ENCODE data around the gene SV2C.
"Not testable (repeated sequence)": the region's sequence is repeated elsewhere in the genome, so short reads cannot be mapped to it uniquely, and the experiment has no call there.

The SV2C gene

DNA sequence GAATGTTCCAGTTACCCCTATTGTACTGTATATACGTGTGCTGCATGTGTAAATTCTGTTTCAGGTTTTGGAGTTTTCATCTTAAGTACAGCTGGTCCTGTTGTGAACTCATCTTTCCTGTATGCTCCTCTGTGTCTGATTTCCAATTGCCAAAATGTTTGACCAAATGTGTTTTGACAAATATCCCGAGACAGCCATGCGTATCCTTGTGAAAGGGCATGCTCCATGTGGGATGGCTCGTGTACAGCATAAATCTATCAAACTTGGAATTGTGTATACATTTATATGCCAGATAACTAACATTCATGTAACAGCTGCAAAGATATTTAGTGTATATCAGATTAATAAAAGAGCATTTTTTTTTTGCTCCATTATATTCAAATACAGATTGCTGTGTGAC lies 250.4 kb downstream of the SV2C start:
- TF ChIP-seq ZFX (IDR thresholded peaks at IDR 0.05) (no peak), CTCF (conservative IDR thresholded peaks at IDR 0.05) (no peak)
- no peak overlapping the region for H3K27ac ChIP-seq

GRCh38 chr5:76334574-76334973 lies 251.4 kb downstream of the SV2C start:
- H3K27ac ChIP-seq = no peak overlapping the region
- TF ChIP-seq CTCF (conservative IDR thresholded peaks at IDR 0.05) (no peak), ZFX (IDR thresholded peaks at IDR 0.05) (no peak)

GRCh38 chr5:76335451-76335850 lies 252.3 kb downstream of the SV2C start:
- not testable (repeated sequence) for H3K27ac ChIP-seq

- not testable (repeated sequence) for H3K27ac ChIP-seq
Measured at GRCh38 chr5:76336253-76336809, 253.1 kb downstream of the SV2C start.

DNA sequence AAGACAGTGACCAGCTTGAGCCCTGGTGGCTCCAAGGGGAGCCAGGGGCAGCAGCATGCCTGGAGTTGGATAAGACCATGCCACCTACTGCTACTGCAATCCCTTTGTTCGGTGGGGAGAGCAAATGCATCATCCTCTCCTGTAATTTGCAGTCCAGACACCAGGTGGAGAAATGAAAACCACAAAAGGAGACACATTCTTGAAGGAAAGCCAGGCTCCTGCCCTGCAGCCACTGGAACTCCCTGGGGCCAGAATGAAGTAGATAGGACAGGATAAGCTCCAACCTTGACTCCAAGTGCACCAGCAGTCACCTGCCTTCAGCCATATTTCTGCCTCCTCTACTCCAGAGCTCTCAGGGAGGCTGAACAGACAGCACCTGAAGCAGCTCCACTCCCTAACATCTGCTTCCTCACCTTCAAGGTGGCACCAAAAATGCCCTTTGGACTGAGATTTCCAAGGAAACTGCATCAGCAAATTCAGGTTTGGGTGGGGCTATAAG lies 254.8 kb downstream of the SV2C start:
- H3K27ac ChIP-seq = peak overlapping the region; percentile 35
- TF ChIP-seq ZFX (IDR thresholded peaks at IDR 0.05) (no peak), CTCF (conservative IDR thresholded peaks at IDR 0.05) (peak; percentile 76)

DNA sequence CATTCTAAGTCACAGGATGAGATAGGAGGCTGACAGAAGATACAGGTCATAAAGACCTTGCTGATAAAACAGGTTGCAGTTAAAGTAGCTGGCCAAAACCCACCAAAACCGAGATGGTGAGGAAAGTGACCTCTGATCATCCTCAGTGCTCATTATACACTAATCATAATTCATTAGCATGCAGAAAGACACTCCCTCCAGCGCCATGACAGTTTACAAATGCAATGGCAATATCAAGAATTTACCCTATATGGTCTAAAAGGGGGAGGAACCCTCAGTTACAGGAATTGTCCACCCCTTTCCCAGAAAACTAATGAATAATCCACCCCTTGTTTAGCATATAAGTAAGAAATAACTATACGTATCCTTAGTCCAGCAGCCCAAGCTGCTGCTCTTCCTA lies 256.7 kb downstream of the SV2C start:
- H3K27ac ChIP-seq = no peak overlapping the region
- TF ChIP-seq ZFX (IDR thresholded peaks at IDR 0.05) = no peak
- no peak for TF ChIP-seq CTCF (conservative IDR thresholded peaks at IDR 0.05)

- TF ChIP-seq CTCF (conservative IDR thresholded peaks at IDR 0.05) (no peak), ZFX (IDR thresholded peaks at IDR 0.05) (peak; percentile 16; the same call in 1 of the 2 replicates)
- peak overlapping the region; percentile 61 for H3K27ac ChIP-seq
Measured at GRCh38 chr5:76341651-76342334, 258.6 kb downstream of the SV2C start.

GRCh38 chr5:76342474-76342873 lies 259.3 kb downstream of the SV2C start:
- TF ChIP-seq ZFX (IDR thresholded peaks at IDR 0.05) (no peak), CTCF (conservative IDR thresholded peaks at IDR 0.05) (no peak)

More at GRCh38 chr5:76342474-76342873, 259.3 kb downstream of the SV2C start:
- H3K27ac ChIP-seq = peak overlapping the region; percentile 61
